MCF 10A (cell line): ENCODE results near the gene GPR148. TPM values are rescaled to one million over a fixed set of nuclear protein-coding genes. Genes with fewer than 3 reads are reported as not detected.

ENCODE experiments used
- BruUV-seq: library from RNA; stranded (reverse); fragments of 400-500 nt; replicated peaks from 2 replicates; lab custom pipeline; 2021; lab: Mats Ljungman, UMichigan
- CTCF ChIA-PET: fragments of 300-600 bp; sonication (Branson Sonifier 250); formaldehyde crosslinking; extraction: SDS; loops from one replicate; lab custom pipeline; 2021; ENCODE audit warnings: antibody characterized with exemption, inconsistent platforms; lab: Yijun Ruan, JAX
- POLR2A ChIA-PET: fragments of 300-600, 350-650 bp; sonication (Branson Sonifier 250); formaldehyde crosslinking; extraction: SDS; loops from one replicate; lab custom pipeline; 2020; ENCODE audit warnings: antibody characterized with exemption, inconsistent platforms; lab: Yijun Ruan, JAX
- DNase-seq: peaks from one replicate; pipeline ENCODE4 v3.0.0-alpha.2; 2018; ENCODE audit not compliant: unreplicated experiment
- H3K27ac Mint-ChIP-seq: one replicate; pipeline ENCODE4 v1.8.0; 2022; ENCODE audit warnings: mild to moderate bottlenecking, low read depth, mixed read lengths; ENCODE audit not compliant: unreplicated experiment
- H3K27me3 Mint-ChIP-seq: one replicate; pipeline ENCODE4 v1.8.0; 2022; ENCODE audit warnings: mixed read lengths; ENCODE audit not compliant: insufficient read depth, unreplicated experiment
- H3K36me3 Mint-ChIP-seq: one replicate; pipeline ENCODE4 v1.8.0; 2022; ENCODE audit warnings: mild to moderate bottlenecking, moderate library complexity, mixed read lengths; ENCODE audit not compliant: insufficient read depth, unreplicated experiment
- H3K4me1 Mint-ChIP-seq: one replicate; pipeline ENCODE4 v1.8.0; 2022; ENCODE audit warnings: mixed read lengths; ENCODE audit not compliant: insufficient read depth, unreplicated experiment
- H3K4me3 Mint-ChIP-seq: one replicate; pipeline ENCODE4 v1.8.0; 2022; ENCODE audit warnings: mild to moderate bottlenecking, moderate library complexity, mixed read lengths; ENCODE audit not compliant: unreplicated experiment
- H3K9me3 Mint-ChIP-seq: one replicate; pipeline ENCODE4 v1.8.0; 2022; ENCODE audit warnings: mixed read lengths; ENCODE audit not compliant: unreplicated experiment
- CTCF ChIP-seq: fragments of 200-600 bp; IDR thresholded peaks from one replicate; pipeline ENCODE4 v1.8.0; 2022; ENCODE audit warnings: antibody characterized with exemption, mild to moderate bottlenecking; ENCODE audit not compliant: unreplicated experiment
- intact Hi-C: fragments of 100-400 bp; cut with micrococcal nuclease; formaldehyde crosslinking; loops from 2 replicates; pipeline ENCODE4 v1.14.1; 2022
- total RNA-seq: library from RNA; stranded (reverse); gene quantifications from 2 replicates; pipeline ENCODE4 v1.2.3, GENCODE V29; 2022

Gene GPR148
- total RNA-seq, 1 experiment from 2014 or later = not detected

- ChIA-PET POLR2A (no interaction called here), CTCF (no interaction called here)
- Mint-ChIP-seq H3K27me3 (peaks cover 33% of the 10 kb centered on the region), H3K4me1 (no peaks in the 10 kb centered on the region), H3K36me3 (no peaks in the 10 kb centered on the region), H3K9me3 (no peaks in the 10 kb centered on the region), H3K27ac (no peak overlapping the region), H3K4me3 (no peak overlapping the region)
- BruUV-seq = no TSS peak
- TF ChIP-seq CTCF = no peak
- intact Hi-C loops = no loop called here
- DNase-seq = no peak
These were observed 35.9 kb downstream of the GPR148 start for GRCh38 chr2:130764821-130765115.

- H3K27ac Mint-ChIP-seq = no peak overlapping the region
- DNase-seq = no peak
- H3K4me1 Mint-ChIP-seq = no peaks in the 10 kb centered on the region
- POLR2A ChIA-PET = no interaction called here
- peaks cover 31% of the 10 kb centered on the region for H3K27me3 Mint-ChIP-seq
- H3K4me3 Mint-ChIP-seq = no peak overlapping the region
- no peaks in the 10 kb centered on the region for H3K9me3 Mint-ChIP-seq
- H3K36me3 Mint-ChIP-seq = no peaks in the 10 kb centered on the region
- no peak for TF ChIP-seq CTCF
- CTCF ChIA-PET = no interaction called here
- intact Hi-C loops = no loop called here
- no TSS peak for BruUV-seq
These were observed 36.6 kb downstream of the GPR148 start for GRCh38 chr2:130765464-130765863.

DNA sequence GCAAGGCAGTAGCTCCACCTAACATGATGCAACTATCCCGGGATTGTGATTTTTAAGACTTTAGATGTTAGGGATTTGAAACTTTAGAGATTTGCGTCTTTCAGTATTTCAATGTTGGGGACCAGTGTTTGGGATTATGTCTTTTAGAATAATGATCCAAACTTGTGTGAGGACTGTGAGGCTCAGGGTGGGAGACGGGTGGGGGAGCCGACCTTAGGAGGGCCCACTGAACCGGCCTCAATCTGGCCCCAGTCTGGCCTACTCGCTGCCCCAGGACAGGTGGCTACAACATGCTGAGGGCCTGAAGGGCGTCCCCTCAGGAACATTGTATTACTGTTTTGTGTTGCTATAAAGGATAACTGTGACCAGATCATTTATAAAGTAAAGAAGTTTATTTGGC is 37.2 kb downstream of the GPR148 start:
- Mint-ChIP-seq H3K4me1 (no peaks in the 10 kb centered on the region), H3K4me3 (no peak overlapping the region), H3K27ac (no peak overlapping the region), H3K9me3 (no peaks in the 10 kb centered on the region), H3K36me3 (no peaks in the 10 kb centered on the region), H3K27me3 (peaks cover 25% of the 10 kb centered on the region)
- POLR2A ChIA-PET = no interaction called here
- DNase-seq = no peak
- BruUV-seq = no TSS peak
- TF ChIP-seq CTCF = no peak
- intact Hi-C loops = no loop called here
- CTCF ChIA-PET = no interaction called here

GRCh38 chr2:130766711-130767407 is 38.0 kb downstream of the GPR148 start:
- Mint-ChIP-seq H3K4me3 (no peak overlapping the region), H3K36me3 (no peaks in the 10 kb centered on the region), H3K9me3 (no peaks in the 10 kb centered on the region), H3K27ac (no peak overlapping the region), H3K4me1 (no peaks in the 10 kb centered on the region), H3K27me3 (peaks cover 17% of the 10 kb centered on the region)
- CTCF ChIA-PET = no interaction called here
- POLR2A ChIA-PET = no interaction called here
- TF ChIP-seq CTCF = no peak
- BruUV-seq = no TSS peak
- DNase-seq = no peak
- intact Hi-C loops = no loop called here
